Omental fat pad (tissue), 4 donors: Measurements from ENCODE around the gene CTCFL. TPM values are rescaled to one million over a fixed set of nuclear protein-coding genes. Genes with fewer than 3 reads are reported as not detected.

ENCODE experiments used
- ATAC-seq: fragments of 150-250 bp; one replicate; pipeline ENCODE4 v1.9.1; 2016; ENCODE audit warnings: mild to moderate bottlenecking, moderate library complexity; ENCODE audit not compliant: low FRiP score
- DNase-seq: peaks from one replicate; pipeline ENCODE4 v3.0.0-alpha.2; 2019; ENCODE audit warnings: low spot score
- total RNA-seq, 4 donors: library from RNA; depleted of rRNA; stranded (reverse); fragments of >200 nt; gene quantifications; one replicate each; pipeline ENCODE4 v1.1.0, GENCODE V29; 2016
- TF ChIP-seq, protein P1 (sequence below), 3 donors: fragments of 450-650 bp; IDR thresholded peaks; one replicate each; pipeline ENCODE4 v1.5.1; 2016 to 2017; ENCODE audit warnings: antibody characterized with exemption in 3 of 3, mild to moderate bottlenecking in 3 of 3, moderate library complexity in 2 of 3

Gene CTCFL
- total RNA-seq, 4 donors from 2014 or later: not detected

GRCh38 chr20:57526885-57527460, 2.0 kb upstream of the CTCFL start:
- TF ChIP-seq, protein P1, sequence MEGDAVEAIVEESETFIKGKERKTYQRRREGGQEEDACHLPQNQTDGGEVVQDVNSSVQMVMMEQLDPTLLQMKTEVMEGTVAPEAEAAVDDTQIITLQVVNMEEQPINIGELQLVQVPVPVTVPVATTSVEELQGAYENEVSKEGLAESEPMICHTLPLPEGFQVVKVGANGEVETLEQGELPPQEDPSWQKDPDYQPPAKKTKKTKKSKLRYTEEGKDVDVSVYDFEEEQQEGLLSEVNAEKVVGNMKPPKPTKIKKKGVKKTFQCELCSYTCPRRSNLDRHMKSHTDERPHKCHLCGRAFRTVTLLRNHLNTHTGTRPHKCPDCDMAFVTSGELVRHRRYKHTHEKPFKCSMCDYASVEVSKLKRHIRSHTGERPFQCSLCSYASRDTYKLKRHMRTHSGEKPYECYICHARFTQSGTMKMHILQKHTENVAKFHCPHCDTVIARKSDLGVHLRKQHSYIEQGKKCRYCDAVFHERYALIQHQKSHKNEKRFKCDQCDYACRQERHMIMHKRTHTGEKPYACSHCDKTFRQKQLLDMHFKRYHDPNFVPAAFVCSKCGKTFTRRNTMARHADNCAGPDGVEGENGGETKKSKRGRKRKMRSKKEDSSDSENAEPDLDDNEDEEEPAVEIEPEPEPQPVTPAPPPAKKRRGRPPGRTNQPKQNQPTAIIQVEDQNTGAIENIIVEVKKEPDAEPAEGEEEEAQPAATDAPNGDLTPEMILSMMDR (IDR thresholded peaks at IDR 0.05): no peak
- ATAC-seq: peak; percentile 26
- DNase-seq: no peak

GRCh38 chr20:57526087-57526884, 1.3 kb upstream of the CTCFL start:
- TF ChIP-seq, protein P1 (IDR thresholded peaks at IDR 0.05): no peak
- ATAC-seq: no peak

DNA sequence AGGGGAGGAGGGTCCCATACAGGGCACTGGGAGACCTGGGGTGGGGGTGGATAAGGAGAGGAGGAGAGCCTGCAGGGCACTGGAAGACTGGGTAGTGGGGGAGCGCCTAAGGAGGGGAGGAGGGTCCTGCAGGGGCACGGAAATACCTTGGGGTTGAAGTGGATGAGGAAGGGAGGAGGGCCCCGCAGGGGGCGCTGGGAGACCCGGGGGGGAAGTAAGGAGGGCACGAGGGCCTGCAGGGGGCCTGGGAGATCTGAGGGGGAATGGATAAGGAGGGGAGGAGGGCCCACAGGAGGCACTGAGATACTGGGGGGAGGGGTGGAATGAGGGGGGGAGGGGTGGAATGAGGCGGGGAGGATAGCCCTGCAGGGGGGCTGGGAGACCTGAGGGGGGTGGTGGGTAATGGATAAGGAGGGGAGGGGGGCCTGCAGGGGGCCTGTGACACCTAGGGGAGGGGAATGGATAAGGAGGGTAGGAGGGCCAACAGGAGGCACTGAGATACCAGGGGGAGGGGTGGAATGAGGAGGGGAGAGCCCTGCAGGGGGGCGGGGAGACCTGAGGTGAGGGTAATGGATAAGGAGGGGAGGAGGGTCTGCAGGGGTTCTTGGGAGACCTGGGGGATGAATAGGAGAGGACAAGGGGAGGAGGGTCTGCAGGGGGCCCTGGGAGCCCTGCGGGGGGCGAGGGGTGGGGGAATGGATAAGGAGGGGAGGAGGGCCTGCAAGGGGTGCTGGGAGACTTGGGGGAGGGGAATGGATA, 567 bp upstream of the CTCFL start:
- DNase-seq (no peak), ATAC-seq (no peak)
- TF ChIP-seq, protein P1 (IDR thresholded peaks at IDR 0.05): no peak

More at GRCh38 chr20:57526087-57526884, 1.3 kb upstream of the CTCFL start:
- DNase-seq: no peak

DNA sequence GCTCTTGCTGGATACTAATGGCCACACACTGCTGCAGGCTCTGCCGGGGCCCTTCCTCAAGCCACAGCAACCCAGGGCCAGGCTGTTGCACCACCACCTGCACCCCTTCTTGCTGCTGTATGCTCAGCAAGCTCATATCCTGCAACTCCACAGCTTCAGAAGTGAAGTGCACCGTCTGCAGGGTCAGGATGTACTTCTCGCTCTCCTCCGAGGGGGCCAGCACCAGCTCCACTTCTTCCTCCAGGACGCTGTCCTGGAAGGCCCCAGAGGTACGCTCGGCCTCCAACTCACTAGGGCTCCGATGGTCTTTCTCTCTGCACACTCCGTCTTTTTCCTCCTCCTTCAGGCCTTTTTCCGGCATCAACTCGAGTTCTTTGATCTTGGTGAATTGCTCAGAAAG, 1.2 kb downstream of the CTCFL start:
- DNase-seq (no peak), ATAC-seq (no peak)
- TF ChIP-seq, protein P1 (IDR thresholded peaks at IDR 0.05): no peak

DNA sequence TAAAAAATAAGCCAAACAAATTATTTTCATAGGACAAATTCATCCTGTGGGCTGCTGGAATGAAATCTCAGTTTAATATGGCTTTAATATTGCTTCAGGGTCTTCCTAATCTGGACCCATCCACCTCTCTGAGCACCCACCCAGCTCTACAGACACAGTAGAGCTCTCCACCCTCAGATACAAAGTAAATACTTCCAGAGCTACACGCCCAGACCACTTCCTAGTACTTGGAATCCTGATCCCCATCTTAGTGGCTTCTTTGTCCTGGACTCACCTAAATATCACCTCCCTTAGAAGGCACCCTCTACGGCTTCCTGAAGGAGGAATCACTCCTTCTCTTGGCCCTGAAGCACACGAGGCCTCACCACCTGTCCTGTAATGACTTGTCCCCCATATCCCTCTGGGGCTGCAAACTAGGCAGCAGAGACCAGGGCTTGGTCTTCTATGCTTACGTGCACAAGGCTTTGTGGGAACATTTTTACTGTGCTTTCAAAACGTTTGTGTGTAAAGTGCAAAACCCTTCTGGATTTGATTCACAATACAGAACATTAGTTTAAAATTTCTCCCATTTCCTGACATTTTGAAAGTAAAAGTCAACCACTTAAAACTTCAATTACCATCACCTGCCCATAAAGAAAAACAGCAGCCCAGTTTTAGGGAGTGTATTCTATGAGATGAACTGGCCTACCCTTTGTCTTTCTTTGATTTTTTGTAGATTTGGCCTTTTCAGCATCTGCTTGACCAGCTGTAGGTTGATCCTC, 2.4 kb downstream of the CTCFL start:
- no peak for DNase-seq
- ATAC-seq: no peak
- TF ChIP-seq, protein P1 (IDR thresholded peaks at IDR 0.05): no peak

DNA sequence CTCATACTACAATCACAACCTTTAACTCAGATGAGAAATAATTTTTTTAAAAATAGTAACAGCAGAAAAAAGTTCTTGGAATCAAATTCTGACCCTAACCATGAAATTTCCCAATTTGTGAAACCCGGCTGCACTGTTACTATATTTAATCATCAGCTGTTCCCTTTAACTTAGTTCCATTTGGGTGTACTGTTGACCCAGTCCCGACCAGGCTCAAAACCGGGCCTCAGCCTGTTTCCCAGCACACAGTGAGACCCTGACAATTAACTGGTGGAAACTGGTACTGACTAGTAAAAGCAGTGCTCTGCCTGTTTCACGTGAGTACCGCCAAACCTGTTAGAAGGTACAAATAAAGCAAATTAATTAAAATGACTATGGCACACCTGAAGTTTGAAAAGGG, 7.0 kb downstream of the CTCFL start:
- ATAC-seq (no peak), DNase-seq (no peak)
- TF ChIP-seq, protein P1 (IDR thresholded peaks at IDR 0.05): no peak
